ENCODE data around the gene ADAR. TPM values are rescaled to one million over a fixed set of nuclear protein-coding genes. Genes with fewer than 3 reads are reported as not detected.

ADAR gene
- total and polyA plus RNA-seq, 2 of the 8 experiments (the other 6 are each of a cell fraction or from before 2014, with no cell fraction given): 125 to 242 TPM

DNA sequence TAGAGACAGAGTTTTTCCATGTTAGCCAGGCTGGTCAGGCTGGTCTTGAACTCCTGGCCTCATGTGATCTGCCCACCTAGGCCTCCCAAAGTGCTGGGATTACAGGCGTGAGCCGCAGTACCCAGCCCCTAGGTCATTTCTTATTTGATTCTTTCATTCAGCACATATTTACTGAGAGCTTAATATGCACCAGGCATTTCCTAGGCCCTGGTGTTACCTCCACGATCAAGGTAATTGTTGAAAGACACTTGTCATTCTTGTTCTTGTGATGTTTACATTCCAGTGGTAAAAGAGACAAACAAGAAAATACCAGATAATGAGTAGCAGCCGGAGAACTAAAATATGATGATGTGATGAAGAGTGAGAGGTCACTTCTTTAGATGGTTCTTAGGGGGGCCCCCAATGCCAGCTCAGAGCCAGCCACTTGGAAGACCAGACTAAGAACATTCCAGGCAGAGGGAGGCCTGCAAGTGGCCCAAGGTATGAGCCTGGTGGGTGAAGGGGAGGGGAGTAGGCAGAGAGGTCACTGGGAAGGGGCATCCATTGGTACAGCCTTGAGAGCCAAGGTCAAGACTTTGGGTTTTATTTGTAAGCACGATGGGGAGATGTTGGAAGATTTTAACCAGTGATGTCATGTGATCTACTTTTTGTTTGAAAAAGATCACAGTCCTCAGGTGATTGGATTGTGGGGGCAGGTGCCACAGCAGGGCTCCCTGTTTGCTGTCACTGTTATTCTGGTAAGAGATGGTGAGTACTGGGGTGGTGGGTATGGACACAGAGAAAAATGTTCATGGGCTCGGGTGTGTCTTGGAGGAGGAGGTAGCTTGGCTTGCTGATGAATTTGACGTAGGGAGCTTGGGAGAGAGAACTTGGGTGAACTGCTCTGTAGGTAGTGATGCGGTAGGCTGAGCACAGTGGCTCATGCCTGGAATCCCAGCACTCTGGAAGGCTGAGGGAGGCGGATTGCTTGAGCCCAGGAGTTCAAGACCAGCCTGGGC lies 68.2 kb downstream of the ADAR start (continued):
- no peak for TF ChIP-seq CTBP2 (IDR thresholded peaks at IDR 0.05; ENCODE audit: borderline replicate concordance, insufficient read depth, insufficient read length, low read length)
- TF ChIP-seq JUN (IDR thresholded peaks at IDR 0.05; ENCODE audit: low read depth, low read length): no peak
- no peak for TF ChIP-seq TAF1 (IDR thresholded peaks at IDR 0.05; ENCODE audit: low read depth, low read length)
- no peak for TF ChIP-seq GTF2F1 (IDR thresholded peaks at IDR 0.05; ENCODE audit: borderline replicate concordance, low read depth, low read length)
